GM18498 (cell line): Measurements from ENCODE around the gene TSPAN9.

ENCODE experiments used
- ATAC-seq: cut with Tn5 transposase; IDR thresholded peaks from one replicate; pipeline ENCODE4 v1.9.1; 2021; ENCODE audit warnings: mild to moderate bottlenecking, moderate library complexity; ENCODE audit not compliant: unreplicated experiment

Gene TSPAN9

DNA sequence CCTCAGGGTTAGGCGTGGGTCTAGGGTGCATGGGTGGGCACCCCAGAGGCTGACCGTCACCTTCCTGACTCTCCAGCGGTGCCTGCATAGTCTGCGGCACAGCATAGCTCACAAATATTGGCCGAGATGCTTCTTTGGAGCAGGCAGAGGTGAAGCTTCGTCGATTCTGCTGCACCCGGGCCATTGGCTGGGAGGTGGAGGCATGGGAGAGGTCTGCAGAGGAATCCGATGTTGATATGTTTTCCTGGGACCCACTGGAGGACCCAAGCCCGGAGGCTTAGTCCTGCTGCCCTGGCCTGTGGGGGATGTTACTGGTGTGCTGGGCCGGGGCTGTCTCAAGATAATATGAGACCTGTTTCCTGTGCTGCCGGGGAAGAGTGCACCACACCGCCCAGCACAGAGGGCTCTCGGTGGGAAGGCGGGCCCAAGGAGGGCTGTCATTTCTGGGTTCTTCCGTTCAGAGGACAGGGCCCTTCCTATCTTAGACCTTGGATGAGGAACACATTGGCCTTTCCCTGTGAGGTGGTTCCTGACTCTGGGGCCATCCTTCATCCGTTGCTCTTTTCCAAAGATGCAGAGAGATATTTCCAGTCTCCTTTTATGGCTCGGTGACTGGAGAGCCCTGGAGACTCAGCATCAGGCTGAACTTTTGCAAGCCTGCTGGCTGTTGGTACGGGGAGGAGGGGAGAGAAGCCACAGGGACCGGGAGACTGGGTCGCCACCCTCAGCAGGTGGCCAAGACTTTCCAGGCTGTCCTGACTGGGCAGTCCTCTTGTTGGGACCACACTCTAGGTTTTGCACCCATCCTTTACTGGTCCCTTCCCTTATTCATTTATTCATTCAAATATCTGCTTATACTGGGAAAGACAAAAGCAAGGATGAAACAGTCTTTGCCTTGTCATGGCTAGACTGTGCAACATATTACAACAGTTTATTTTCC, 143.5 kb downstream of the TSPAN9 start:
- ATAC-seq, result no peak

DNA sequence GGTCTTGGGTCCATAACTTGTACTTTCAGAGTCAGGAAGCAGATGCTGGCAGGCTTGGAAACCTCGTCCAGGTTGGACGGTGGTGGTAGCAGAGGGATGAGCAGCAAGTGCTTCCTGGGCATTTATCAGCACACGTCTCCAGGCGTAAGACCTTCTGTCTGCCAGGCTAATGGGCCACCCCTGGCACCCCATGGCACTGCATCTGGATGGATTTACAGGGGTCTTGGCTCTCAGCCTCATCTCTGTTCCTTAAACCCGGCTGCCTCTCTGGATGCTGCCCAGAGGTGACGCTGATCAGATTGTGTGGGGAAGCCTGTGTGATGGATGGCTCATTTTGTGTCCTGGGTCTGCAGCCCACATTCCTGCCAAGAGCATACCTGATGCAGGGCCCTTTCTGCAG, 145.1 kb downstream of the TSPAN9 start:
- ATAC-seq, result no peak

DNA sequence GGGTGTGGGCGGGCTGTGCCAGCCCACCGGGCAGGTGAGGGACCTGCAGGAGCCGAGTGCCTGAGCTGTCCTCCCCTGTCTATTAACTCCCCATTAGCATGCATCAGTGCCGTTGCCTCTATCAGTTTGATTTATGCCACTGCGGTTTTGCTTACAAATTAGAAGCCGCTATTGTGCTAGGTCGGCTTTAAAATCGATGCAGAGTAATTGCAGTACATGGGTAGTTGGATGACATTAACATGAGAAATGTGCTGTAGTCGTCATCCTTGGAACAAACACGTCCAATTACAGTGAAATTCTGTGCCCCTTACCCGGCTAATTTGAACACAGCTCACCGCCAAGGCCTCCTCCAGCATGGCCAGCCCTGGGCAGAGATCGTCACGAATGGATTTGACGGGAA, 145.8 kb downstream of the TSPAN9 start:
- no peak for ATAC-seq

DNA sequence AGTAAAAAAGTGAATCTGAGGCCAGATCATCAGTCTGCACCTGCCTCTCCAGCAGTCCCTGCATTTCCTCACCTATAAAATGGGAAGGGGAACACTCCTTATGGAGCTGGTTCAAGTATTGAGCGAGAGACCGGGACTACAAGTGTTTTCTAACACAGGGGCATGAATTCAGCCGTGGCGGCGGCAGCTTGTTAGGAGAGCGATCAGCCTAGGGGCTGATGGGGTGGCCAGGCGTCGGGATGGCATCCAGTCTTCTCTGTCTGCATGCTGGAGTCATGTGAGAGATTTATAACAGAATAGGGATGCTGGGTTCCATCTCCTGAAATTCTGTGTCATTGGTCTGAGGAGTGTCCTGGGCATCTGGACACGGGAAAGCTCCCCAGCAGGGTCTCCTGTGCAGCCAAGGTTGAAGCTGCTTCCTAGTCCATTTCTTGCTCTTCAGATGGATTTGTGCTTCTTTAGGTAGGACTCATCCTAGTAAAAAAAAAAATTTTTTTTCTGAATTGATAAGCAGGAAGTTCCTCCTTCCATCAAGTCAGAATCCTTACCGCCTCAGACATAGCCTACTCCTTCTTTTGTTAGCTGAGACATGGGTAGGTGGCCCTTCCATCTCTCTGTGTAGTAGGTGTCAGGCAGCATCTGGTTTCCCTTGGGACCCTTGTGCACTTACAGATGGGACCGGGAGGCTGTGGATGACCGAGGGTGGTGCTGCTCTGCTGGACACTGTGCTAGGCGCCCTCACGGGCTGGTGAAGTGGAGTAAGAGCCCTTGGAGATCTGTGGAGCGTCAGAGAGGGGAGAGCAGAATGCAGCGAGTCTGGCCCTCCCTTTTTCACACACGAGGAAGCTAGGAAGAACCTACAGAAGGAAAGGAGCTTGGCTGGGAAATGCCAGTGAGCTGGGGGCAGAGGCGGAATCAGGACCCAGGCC, 146.7 kb downstream of the TSPAN9 start:
- no peak for ATAC-seq

DNA sequence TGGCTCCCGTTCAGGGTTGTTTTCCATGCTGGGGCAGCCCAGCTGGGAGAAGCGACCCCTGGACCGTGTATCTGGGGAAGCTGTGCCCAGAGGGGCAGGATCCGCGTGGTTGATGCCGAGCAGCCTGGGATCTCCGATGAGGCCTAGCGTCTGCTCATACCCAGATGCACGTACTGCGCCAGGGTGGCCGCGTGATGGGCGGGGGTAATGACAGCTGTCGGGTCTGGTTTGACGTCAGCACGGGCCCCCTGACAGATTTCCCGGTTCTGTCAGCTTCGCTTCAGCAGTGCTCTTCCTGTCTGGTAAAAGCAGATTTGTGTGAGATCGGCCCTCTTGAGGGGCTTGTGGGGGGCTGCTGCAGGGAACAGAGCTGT, 147.3 kb downstream of the TSPAN9 start:
- ATAC-seq, result no peak

DNA sequence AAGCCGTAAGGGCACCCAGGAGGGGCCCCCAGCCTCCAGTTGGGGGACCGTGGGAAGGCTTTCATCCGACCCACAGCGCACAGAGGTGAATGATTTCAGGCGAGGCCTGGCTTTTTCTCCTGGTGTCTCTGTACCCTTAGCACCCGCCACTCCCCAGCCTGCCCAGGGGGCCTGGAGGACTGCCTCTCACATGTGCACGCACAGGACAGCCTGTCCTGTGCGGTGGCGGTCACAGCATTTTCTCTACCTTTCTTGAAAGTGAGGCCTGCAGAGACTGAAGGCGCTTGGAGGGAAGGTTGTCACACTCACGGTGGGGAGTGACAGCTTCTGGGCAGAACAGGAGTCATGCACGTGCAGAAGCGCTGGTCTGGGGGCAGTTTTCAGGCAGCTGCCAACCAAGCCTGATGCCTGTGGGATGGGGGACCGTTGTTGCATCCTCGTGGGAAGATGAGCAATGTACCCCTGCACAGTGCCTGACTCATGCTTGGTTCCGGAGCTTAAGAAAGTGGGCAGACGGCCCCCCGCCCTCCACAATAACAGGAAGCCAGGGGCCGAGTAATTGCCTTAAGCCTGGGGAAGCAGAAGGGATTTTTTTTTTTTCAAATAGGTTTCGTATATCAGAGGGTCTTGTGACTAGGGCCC, 148.1 kb downstream of the TSPAN9 start:
- no peak for ATAC-seq

DNA sequence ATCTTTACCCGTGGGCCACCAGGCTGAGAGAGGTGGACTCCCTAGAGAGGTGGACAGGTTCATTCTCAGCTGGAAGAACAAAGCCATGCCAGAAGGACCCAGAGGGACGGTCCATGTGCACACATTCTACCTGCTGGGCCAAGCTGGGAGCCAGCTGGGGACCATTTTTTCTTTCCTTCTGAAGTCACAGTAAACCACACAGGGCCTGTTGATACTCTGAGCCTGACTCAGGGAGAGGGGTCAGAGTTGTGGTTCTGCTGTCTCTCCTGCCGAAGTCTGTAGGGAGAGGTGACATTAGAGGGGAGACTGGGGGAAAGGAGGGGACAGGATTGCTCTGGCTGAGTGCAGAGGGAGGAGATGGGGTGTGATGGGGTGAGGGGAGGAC, 148.6 kb downstream of the TSPAN9 start:
- ATAC-seq, result no peak

DNA sequence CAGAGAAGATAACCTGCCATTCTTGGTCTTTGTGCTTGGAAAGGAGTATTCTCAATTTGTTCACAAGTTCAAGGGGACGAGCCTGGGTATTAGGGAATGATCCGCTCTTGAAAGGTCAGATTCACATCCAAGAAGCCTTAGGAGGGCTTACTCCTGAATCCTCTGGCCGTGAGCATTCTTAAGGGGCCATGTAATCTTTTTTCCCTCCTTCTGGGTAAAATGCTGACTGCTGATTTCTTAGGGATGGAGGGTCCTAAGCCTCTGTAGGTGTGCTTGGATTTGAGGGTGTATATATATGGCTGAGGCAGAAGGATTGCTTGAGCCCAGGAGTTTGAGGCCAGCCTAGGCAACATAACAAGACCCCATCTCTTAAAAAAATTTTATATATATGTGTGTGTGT, 149.1 kb downstream of the TSPAN9 start:
- no peak for ATAC-seq

DNA sequence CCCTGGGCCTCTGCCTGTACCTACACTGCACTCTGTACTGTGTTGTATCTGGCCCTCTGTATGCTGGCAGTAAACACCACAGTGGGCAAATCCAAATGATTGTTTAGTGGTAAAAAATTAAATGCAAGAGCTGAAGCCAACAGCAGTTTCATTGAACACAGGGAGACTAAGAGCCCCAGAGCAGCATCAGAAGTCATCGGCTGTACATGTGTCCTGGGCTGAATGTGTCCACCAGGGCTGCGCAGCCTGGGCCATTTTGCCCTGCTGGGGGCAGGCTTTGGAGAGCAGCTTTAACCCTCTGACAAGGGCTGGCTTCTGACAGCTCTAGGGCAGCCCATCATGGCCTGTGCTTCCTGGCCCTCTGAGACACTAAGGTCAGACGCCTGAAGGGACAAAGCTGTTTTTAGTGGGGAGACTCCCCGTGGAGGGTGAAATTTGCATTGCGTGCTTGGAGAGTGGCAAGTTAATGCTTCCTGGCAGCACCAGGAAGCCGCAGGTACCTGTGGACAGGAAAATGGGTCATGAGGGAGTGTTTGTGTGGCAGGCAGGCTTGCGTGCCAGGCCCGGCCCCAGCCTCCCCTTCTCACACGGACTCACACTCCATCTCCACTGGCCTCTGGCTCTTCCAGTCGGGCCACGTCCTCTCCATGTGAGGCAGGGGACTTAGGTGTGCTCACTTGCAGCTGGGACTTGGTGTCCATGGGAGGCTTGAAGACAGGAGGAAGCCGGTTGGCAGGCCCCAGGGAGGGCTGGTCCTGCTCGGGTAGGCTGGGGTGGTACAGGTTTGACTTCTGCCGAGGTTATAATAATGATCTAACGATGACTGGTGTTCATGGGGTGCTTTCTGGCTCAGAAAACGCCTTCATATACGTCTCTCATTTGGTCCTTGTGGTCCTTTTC, 150.1 kb downstream of the TSPAN9 start:
- ATAC-seq, result no peak

DNA sequence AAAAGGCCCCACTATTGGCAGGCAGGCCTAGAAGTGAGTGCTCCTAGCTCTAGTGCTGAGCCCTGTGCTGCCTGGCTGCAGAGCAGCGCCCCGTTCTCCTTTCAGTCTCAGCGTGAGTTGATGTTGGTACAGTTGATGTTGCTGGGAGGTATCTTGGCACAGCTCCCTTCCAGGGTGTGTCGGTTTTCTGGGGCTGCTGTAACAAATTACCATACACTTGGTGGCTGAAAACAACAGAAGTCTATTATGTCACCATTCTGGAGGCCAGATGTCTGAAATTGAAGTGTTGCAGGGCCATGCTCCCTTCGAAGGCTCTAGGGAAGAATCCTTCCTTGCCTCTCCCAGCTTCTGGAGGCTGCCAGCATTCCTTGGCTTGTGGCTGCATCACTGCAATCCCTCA, 151.4 kb downstream of the TSPAN9 start:
- no peak for ATAC-seq

DNA sequence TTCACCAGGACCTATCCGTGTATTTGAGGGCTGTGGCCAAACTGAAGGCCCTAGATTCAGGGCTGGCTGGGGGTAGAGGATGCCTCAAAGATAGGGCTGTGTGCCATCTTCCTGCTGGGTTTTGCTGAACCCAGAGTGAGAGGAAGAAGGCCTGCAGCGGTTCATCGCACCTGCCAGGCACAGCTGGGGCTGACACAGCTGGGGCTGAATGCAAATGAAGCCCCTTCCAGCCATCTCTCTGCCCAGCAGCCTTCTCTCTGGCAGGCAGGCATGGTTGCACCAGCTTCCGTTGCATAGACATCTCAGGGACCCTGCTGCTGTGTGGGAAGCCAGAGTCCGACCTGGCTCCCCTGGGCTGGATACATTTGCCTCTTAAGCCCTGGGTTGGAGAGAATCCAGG, 152.4 kb downstream of the TSPAN9 start:
- peak; percentile 44 for ATAC-seq

DNA sequence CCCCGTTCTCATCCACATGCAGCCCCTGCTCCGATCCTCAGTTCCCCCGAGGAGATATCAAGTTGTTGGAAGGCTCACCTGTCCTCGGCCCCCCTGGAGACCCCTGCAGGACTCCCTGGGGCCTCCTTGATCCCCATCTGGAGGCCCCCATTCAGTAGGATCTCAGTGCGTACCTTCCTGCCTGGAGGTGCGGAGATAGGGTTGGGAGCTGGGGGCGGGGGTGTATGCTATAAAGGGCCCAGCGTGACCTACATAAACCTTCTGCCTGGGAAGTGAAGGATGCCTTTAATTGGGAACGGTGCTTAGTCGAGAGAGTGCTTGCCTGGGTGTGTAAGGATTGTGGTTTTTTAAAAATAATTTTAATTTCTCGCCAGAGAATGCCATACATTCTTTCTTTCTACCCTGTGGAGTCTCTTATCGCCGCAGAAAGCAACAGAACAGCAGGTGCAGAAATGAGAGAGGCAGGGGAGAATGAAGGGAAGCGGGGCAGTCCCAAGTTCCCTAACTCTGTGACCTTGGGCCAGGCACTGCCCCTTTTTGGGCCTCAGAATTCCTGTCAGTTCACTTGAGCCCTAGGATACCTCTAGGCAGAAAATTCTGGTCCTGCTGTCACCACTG, 153.7 kb downstream of the TSPAN9 start:
- no peak for ATAC-seq

DNA sequence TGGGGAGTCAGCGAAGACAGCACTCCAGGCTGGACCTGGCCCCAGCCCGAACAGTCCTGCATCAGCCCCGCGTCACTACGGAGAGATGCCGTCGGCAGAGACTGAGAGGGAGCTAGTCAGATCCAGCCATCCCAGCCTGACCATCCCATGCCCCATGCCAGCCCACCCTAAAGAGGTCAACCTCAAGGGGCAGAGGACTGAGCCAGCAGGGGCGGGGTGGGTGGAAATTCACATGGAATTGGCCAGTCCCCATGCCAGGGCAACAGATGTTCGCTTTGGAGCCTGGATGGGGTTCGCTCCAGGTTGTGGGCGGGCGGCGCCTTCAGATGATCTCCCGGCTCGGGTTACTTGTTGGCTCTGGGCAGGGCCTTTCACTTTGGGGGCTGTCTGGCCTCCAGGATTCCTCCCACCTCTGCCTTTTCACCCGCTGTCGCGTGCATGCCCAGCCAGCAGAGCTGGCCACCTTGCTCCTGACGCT, 154.3 kb downstream of the TSPAN9 start:
- no peak for ATAC-seq

DNA sequence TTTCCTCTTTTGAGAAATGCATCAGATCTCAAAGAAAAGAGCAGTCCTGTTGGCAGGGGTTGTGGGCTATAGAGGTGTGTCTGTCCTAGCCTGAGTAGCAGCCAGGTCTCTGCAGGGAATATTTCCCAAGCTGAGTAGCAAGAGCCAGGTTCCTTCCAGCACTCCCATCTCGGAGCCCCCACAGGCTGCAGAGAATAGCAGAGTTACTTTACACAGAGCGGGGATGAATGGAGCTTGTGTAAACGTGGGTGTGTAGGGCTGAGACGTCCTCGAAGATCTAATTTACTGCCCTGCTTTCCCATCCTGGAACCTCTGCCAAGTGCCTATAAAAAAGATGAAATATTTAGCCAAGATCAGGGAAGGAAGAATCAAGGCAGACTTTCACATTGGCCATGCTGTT, 156.6 kb downstream of the TSPAN9 start:
- ATAC-seq, result no peak

DNA sequence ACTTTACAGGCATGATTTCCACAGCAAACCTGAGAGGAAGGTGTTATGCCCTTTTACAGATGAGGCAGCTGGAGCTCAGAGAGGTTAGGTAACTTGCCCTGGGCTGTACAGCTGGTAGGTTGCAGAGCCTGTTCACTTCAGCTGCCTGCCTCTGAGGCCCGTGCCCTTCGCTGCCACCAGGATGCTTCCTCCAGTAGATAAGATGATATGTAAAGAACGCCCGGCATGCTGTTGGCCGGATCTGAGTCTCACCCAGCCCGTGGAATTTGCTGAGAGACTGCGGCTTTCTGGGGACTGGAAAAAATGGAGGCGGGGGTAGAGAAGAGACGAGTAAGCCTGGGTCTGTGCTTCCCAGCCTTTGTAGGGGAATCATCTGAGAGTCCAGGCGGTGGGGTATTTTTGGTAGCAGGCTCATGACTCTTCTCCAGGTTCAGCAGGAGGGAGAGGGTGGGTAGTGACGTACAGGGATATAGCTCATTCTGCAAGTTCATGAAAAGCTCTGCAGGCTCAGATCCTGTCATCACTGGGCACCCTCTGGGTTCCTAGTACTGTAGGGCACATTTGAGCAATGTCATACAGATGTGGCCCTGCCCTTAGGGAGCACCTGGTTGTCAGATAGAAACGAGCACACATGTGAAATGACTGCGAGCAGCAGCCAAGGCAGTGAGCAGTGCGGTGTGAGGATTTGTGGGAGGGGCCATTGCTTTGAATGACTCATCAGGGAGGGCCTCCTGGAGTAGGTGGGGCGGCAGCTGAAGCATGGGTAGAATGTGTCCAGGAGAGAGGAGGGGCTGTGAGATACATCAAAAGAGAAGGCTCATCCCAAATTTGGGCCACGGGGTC, 159.4 kb downstream of the TSPAN9 start:
- no peak for ATAC-seq

DNA sequence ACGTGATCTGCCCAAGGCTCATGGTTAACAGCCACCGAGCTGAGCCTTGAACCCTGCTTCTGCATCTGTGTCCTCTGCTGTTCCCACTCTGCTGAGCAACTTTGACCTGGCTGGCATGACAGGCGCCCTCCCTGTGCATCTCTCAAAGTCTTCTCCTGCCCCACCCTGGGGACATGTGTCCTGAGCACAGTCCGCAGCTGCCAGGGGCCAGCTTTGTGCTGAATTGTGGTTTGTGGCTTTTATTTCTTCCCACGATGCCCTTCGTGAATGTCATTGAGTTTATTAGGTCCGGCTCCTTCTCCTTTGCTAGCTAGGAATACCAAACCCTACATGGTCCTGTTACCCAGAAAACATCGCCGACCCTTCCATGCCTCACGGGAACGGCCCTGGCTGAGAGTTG, 161.0 kb downstream of the TSPAN9 start:
- ATAC-seq, result no peak

DNA sequence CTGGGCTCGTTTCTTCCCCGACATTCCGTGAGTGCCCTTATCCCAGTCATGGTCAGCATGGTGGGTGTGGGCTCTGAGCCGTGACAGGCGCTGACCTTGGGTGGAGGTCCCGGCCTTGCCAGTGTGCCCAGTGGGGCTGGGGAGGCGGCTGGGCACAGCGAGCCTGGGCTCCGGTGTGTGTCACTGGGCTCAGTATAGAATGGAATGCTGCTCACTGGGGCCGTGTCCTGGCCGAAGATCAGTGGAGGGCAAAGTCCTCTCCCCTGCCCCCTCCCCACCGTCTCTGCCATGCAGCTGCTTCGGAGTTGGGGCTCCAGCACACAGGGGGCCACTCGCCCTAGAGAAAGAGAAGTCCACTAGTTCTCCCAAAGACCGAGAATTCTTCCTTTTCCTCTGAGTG, 164.4 kb downstream of the TSPAN9 start:
- no peak for ATAC-seq

DNA sequence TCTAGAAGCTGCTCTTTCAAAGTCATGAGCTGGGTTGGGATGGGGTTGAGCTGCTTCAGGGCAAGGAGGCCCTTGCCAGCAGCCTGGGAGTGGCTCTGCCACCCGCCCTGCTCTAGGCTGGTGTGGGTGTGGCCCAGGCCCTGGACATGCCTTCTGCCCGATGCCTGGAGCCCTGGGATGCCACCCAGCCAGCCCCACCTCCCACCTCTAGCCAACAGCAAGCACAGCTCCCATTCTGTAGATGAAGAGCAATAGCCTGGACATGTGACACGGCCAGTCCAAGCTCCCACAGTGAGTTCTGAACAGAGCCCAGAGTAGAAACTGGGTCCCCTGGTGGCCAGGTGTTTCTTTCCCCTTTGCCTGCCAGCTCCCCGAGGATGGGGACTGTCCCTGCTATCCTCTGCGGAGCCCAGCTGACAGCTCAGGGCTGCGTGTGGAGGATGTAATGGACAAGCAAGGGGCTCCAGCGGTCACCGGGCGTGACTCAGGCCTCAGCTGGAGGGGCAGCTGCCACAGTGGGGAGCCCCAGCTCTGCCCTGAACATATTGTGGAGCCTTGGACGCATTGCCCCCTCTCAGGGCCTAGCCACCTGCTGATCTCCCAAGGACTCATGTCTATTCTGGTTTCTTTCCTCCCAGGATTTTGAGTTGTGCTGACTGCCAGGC, 165.2 kb downstream of the TSPAN9 start:
- no peak for ATAC-seq
